Measurements from ENCODE around the gene ZNF549.

The ZNF549 gene

DNA sequence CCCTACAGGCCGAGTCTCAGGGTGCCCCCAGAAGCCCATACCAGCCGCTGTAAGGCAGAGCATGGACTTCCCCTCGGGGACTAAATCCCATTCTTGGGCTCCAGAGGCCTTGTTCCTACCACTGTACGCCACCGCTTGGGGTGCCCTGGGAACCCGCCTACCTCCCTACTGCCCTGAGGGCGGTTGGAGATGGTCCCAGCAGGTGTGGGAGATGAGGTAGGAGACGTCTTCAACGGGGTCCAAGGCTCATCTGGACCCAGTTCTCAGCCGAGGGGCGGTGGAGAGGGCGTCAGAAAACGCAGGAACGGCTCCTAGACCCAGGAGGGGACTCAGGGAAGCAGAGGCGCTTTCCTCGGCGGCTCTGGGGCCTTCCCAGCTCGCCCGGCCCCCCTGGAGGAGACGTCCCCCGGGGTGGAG, 56.0 kb downstream of the ZNF549 start:
- TF ChIP-seq, protein P1, sequence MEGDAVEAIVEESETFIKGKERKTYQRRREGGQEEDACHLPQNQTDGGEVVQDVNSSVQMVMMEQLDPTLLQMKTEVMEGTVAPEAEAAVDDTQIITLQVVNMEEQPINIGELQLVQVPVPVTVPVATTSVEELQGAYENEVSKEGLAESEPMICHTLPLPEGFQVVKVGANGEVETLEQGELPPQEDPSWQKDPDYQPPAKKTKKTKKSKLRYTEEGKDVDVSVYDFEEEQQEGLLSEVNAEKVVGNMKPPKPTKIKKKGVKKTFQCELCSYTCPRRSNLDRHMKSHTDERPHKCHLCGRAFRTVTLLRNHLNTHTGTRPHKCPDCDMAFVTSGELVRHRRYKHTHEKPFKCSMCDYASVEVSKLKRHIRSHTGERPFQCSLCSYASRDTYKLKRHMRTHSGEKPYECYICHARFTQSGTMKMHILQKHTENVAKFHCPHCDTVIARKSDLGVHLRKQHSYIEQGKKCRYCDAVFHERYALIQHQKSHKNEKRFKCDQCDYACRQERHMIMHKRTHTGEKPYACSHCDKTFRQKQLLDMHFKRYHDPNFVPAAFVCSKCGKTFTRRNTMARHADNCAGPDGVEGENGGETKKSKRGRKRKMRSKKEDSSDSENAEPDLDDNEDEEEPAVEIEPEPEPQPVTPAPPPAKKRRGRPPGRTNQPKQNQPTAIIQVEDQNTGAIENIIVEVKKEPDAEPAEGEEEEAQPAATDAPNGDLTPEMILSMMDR (IDR thresholded peaks at IDR 0.05): no peak

DNA sequence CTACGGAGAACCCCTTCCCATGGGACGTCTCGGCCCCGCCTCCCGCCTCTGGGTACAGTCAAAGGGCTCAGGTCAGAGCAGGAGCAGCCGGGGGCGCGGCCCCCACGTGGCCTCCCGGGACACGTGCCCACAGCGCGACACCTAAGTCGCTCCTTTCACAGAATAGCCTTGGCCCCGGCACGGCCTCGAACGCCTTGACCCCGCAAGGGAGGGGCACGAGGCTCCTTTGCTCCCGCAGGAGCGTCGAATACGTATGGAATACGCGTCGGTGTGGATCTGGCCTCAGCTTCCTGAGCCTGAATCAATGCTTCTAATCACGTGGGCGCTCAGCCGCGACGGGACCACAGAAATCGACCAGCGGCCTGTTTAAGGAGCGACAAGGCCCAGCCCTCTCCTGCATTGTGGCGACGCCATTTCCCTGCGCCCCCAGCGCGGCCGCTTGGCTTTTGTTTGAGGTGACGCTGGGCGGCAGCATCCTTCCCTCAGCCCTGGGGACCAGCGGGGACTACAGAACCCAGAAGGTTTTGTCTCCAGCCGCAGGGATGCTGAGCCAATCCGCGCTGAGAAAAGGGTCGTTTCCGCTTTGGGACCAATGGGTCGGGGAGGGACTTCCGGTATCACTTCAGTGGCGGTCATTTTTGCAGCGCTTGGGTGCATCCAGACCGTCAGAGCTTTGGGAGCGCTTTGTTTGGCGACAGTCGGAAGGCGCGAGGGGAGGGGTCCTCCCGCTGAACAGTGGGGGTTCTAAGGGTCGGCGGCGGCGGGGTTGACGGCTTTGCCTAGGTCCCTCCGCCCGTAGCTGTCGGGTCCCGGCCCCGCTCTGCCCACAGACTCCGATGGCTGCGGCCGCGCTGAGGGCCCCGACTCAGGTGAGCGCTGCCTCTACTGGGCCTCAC, 56.6 kb downstream of the ZNF549 start, which contains the start of gene ZIK1:
Gene ZIK1 (plus strand): TSS at position 625 of the 896 bp plus-strand sequence. CDS start 212 bp downstream, at position 837.
- TF ChIP-seq, protein P1 (IDR thresholded peaks at IDR 0.05): no peak; the same call in 1 of the 2 replicates

DNA sequence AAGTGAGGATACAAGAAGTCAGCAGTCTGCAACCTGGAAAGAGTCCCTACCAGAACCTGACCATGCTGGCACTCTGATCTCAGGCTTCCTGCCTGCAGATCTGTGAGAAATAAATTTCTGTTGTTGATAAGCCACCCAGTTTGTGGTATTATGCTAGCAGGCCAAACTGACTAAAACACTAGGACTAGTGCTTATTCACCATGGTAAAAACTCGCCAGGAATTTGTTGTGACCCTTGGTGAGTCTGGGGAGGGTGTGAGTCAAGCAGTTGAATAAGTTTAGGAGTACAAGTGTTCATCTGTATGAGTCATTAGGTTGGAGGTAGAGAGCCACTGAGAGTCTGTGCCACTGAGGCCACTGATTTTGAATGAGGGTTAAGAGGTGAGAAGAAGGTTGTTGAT, 60.4 kb downstream of the ZNF549 start:
- TF ChIP-seq, protein P1 (IDR thresholded peaks at IDR 0.05): no peak

DNA sequence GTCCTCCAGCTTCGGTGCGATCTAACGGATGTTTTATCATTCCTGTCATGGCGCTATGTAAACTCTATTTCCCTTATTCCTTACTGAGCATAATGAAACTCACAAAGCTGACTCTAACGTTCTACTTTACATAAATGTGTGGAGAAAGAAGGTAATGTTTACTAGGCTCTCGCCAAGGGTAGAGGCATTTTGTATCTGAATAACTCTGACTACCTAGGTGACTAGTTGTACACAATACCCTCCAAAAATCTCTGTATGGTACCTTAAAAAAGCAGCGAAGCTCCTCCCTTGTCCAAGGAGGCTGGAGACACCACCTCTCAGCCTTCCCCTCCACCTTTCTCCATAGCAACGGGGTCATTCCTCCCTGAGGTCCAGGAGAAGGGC, 72.2 kb downstream of the ZNF549 start:
- TF ChIP-seq, protein P1 (IDR thresholded peaks at IDR 0.05): no peak

DNA sequence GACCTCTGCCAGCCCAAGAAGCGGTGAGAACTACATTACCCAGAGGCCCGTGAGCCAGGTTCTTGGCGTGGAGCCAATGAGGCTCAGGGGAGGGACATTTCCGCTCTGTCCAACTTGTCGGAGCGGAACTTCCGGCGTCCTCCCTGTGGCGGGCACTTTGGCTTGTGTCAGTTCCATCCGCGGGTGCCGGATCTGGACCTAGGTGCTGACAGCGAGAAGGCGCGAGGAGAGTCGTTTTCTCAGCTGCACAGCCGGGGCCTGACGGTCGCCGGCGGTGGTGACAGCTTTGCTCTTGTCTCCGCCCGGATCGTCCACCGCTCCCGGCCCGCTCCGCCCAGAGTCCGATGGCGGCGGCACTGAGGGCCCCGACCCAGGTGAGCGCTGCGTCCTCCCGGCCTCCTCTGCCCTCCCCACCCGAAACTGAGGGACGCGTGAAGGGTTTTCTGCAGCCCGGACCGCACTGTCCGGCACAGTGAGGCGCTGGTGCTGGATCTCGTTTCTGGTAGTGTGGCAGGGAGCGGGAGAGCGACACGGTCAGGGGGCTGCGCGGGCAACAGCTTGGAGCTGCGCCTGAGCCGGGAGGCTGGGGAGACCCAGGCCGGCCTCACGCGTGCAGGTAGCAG, 72.7 kb downstream of the ZNF549 start, which contains the start of gene ZNF530:
Gene ZNF530 (plus strand): TSS at position 125 of the 623 bp plus-strand sequence. CDS start 4,461 bp downstream, outside the sequence.
- TF ChIP-seq, protein P1 (IDR thresholded peaks at IDR 0.05): no peak

DNA sequence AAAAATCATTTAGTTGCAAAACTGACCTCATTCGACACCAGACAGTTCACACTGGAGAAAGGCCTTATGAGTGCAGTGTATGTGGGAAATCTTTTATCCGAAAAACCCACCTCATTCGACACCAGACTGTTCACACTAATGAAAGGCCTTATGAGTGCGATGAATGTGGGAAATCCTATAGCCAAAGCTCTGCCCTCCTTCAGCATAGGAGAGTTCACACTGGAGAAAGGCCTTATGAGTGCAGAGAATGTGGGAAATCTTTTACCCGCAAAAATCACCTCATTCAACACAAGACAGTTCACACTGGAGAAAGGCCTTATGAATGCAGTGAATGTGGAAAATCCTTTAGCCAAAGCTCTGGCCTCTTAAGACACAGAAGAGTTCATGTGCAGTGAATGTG, 79.8 kb downstream of the ZNF549 start:
- TF ChIP-seq, protein P1 (IDR thresholded peaks at IDR 0.05): no peak

Measured in LNCAP (cell line).